Activated naive CD8-positive, alpha-beta T cell treated with anti-CD3 and anti-CD28 coated beads, Interleukin-2, amount 50 U/mL, for 24 hours (primary cell): ENCODE measurements around the gene EFTUD2.
"Not testable (repeated sequence)": the region's sequence is repeated elsewhere in the genome, so short reads cannot be mapped to it uniquely, and the experiment has no call there.

Source experiments
- ATAC-seq: fragments of 150-1000 bp; cut with Tn5 transposase; one replicate; pipeline ENCODE4 v1.10.0; 2021
- DNase-seq: peaks from one replicate; pipeline ENCODE4 v3.0.0; 2021
- H3K27ac Mint-ChIP-seq: one replicate; pipeline ENCODE4 v1.8.0; 2021; ENCODE audit warnings: mild to moderate bottlenecking, mixed read lengths
- H3K27me3 Mint-ChIP-seq: one replicate; pipeline ENCODE4 v1.8.0; 2021; ENCODE audit warnings: mixed read lengths
- H3K36me3 Mint-ChIP-seq: one replicate; pipeline ENCODE4 v1.8.0; 2021; ENCODE audit warnings: low read depth, mixed read lengths
- H3K4me1 Mint-ChIP-seq: one replicate; pipeline ENCODE4 v1.8.0; 2021; ENCODE audit warnings: mixed read lengths
- H3K4me3 Mint-ChIP-seq: one replicate; pipeline ENCODE4 v1.8.0; 2021; ENCODE audit warnings: mild to moderate bottlenecking, moderate library complexity, mixed read lengths
- H3K9me3 Mint-ChIP-seq: one replicate; pipeline ENCODE4 v1.8.0; 2021; ENCODE audit warnings: mixed read lengths

Gene EFTUD2

GRCh38 chr17:44808656-44809388 is 90.4 kb downstream of the EFTUD2 start:
- not testable (repeated sequence) for ATAC-seq, DNase-seq, H3K4me1 Mint-ChIP-seq, H3K27me3 Mint-ChIP-seq, H3K4me3 Mint-ChIP-seq, H3K27ac Mint-ChIP-seq, H3K9me3 Mint-ChIP-seq
- peaks cover 11% of the 10 kb centered on the region for H3K36me3 Mint-ChIP-seq

DNA sequence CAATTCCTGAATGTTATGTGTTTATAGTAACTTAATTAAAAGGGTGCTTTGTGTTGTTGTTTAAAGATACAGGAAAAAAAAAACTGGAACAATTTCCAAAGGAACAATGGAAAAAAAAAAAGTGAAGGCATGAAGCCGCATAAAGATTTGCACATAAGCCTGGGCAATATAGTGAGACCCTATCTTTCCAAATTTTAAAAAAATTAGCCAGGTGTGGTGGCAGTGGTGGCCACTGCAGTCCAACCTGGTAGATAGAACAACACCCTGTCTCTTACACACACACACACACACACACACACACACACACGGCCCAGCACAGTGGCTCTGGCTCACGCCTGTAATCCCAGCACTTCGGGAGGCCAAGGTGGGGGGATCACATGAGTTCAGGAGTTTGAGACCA is 91.1 kb downstream of the EFTUD2 start:
- Mint-ChIP-seq H3K27me3 (peaks cover 9% of the 10 kb centered on the region), H3K9me3 (no peaks in the 10 kb centered on the region), H3K36me3 (peaks cover 11% of the 10 kb centered on the region), H3K4me1 (no peaks in the 10 kb centered on the region), H3K4me3 (no peak overlapping the region), H3K27ac (no peak overlapping the region)
- ATAC-seq (no peak), DNase-seq (no peak)

GRCh38 chr17:44807817-44808155 is 91.5 kb downstream of the EFTUD2 start:
- ATAC-seq = no peak
- H3K27ac Mint-ChIP-seq = no peak overlapping the region
- peaks cover 11% of the 10 kb centered on the region for H3K36me3 Mint-ChIP-seq
- H3K4me3 Mint-ChIP-seq = no peak overlapping the region
- no peaks in the 10 kb centered on the region for H3K9me3 Mint-ChIP-seq
- H3K27me3 Mint-ChIP-seq = peaks cover 6% of the 10 kb centered on the region
- no peaks in the 10 kb centered on the region for H3K4me1 Mint-ChIP-seq
- no peak for DNase-seq

DNA sequence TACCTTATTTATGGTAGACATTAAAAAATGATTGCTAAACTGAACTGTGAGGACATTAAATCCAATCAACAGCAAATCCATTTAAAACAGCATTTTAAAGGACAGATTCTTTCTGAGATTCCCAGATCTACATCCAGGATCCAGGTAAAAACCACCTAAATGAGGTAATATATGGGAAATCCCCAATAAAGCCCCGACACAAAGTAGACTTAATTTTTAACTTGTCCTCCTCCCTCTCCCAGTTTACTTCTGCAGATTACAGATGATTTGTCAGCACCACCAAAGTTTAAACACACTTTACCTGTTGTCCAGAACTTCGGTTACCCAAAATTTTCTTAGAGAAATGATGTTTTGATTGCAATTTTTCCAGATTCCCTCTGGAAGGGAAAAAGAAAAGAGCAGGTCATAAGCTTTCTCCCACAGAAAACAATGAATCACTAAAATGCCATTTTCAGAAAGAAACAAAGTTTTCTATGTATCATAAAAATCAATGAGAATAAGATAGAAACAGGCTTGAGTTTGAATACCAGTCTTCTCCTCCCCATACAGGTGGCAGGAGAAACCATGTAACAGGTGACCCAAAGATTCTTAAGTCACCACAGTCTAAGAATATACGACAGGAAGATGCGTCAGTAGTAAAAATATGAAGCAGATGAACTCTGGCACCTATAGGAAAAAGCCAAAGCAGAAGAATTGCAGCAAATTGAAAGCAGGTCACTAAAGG is 92.0 kb downstream of the EFTUD2 start:
- Mint-ChIP-seq H3K9me3 (no peaks in the 10 kb centered on the region), H3K36me3 (peaks cover 11% of the 10 kb centered on the region), H3K4me1 (no peaks in the 10 kb centered on the region), H3K27me3 (peaks cover 5% of the 10 kb centered on the region), H3K4me3 (no peak overlapping the region), H3K27ac (no peak overlapping the region)
- DNase-seq (no peak), ATAC-seq (no peak)

- Mint-ChIP-seq H3K27ac (no peak overlapping the region), H3K4me3 (no peak overlapping the region), H3K9me3 (no peaks in the 10 kb centered on the region), H3K4me1 (no peaks in the 10 kb centered on the region), H3K36me3 (peaks cover 11% of the 10 kb centered on the region), H3K27me3 (peaks cover 5% of the 10 kb centered on the region)
- no peak for ATAC-seq
- DNase-seq = no peak
Measured at GRCh38 chr17:44804302-44805089, 94.7 kb downstream of the EFTUD2 start.

- Mint-ChIP-seq H3K4me3 (no peak overlapping the region), H3K27ac (no peak overlapping the region), H3K9me3 (no peaks in the 10 kb centered on the region), H3K36me3 (peaks cover 11% of the 10 kb centered on the region), H3K4me1 (no peaks in the 10 kb centered on the region), H3K27me3 (no peaks in the 10 kb centered on the region)
- DNase-seq (no peak), ATAC-seq (no peak)
Measured at GRCh38 chr17:44801880-44802279, 97.4 kb downstream of the EFTUD2 start.
